Measurements from ENCODE around the gene TTC39B.

GRCh38 chr9:15239816-15240215, 67.2 kb downstream of the TTC39B start:
- TF ChIP-seq CTCF (IDR thresholded peaks at IDR 0.05) (no peak), POLR2A (IDR thresholded peaks at IDR 0.05) (no peak)
